ENCODE results near the gene DUOXA1. TPM values are rescaled to one million over a fixed set of nuclear protein-coding genes. Genes with fewer than 3 reads are reported as not detected.

DUOXA1 gene
- total RNA-seq, 4 donors from 2014 or later: 1.1 to 7.5 (median 1.9) TPM

DNA sequence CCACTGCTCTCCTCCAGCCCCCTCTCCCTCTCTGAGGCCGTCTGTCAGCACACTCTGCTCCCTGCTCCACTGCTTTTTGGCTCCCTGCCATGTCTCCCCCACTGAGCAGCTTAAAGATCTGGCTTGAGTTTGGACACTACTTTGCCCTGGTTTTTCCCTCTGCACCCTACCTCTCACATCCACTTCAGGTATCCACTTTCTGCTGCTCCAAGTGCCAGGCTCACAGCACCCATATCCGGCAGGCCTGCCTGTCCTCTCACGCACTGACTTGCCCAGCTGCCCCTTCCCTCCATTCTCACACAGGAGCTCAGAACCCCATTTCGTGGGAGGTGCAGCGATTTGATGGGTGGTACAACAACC lies 3.9 kb upstream of the DUOXA1 start:
- Histone ChIP-seq H3K27me3 (peaks cover 0 to 60% of the 10 kb centered on the region in 2 donors), H3K27ac (no peak overlapping the region), H3K9me3 (no peaks in the 10 kb centered on the region), H3K36me3 (no peaks in the 10 kb centered on the region), H3K4me3 (no peak overlapping the region), H3K4me1 (peaks cover 0 to 28% (median 19%) of the 10 kb centered on the region in 4 donors)
- 76% methylated on average over 5 of the region's 5 CpGs for WGBS, 2 donors
- TF ChIP-seq POLR2A (IDR thresholded peaks at IDR 0.05) (no peak), EP300 (IDR thresholded peaks at IDR 0.05) (no peak)
- TF ChIP-seq, protein P1, sequence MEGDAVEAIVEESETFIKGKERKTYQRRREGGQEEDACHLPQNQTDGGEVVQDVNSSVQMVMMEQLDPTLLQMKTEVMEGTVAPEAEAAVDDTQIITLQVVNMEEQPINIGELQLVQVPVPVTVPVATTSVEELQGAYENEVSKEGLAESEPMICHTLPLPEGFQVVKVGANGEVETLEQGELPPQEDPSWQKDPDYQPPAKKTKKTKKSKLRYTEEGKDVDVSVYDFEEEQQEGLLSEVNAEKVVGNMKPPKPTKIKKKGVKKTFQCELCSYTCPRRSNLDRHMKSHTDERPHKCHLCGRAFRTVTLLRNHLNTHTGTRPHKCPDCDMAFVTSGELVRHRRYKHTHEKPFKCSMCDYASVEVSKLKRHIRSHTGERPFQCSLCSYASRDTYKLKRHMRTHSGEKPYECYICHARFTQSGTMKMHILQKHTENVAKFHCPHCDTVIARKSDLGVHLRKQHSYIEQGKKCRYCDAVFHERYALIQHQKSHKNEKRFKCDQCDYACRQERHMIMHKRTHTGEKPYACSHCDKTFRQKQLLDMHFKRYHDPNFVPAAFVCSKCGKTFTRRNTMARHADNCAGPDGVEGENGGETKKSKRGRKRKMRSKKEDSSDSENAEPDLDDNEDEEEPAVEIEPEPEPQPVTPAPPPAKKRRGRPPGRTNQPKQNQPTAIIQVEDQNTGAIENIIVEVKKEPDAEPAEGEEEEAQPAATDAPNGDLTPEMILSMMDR (IDR thresholded peaks at IDR 0.05): no peak
- DNase-seq (ENCODE audit: low spot score in 2 of 2): no peak

DNA sequence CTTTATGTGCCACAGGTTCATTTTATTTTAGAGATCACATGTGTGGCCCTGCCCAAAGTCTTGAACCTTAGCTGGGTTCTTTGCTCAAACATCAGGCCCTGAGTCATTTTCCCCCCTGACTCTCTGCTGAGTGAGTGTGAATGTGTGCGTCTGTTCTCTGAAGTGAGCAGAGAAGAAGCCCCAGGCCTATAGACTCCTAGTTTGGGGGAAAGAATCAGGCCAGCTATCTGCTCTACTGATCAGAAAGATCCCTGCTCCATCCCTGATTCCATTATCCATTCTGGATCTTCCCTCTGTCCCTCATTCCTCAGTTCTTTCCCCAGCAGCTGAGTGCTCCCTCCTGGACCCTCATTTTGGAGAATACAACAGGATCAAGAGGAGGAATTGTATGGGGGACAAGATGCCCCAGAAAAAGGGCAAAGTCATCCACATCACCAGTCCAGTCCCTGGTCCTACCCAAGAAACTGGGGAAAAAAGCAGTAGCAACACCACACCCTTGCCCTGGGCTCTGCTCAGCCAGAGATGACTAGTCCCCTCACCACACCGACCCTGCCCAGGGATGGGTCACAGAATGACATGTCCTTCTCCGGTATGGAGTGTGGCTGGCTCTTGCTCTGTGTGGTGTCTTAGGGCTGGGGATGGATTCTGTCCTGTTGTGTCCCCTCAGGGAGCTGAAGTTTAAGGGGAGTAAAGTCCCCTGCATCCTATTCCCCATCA lies 3.3 kb upstream of the DUOXA1 start:
- Histone ChIP-seq H3K27ac (no peak overlapping the region), H3K27me3 (peaks cover 0 to 66% of the 10 kb centered on the region in 2 donors), H3K4me1 (peaks cover 0 to 29% (median 19%) of the 10 kb centered on the region in 4 donors), H3K9me3 (no peaks in the 10 kb centered on the region), H3K4me3 (no peak overlapping the region), H3K36me3 (no peaks in the 10 kb centered on the region)
- TF ChIP-seq POLR2A (IDR thresholded peaks at IDR 0.05): no peak
- 51 to 54% methylated on average over 3 of the region's 3 CpGs for WGBS, 2 donors
- DNase-seq (ENCODE audit: low spot score in 2 of 2): no peak

DNA sequence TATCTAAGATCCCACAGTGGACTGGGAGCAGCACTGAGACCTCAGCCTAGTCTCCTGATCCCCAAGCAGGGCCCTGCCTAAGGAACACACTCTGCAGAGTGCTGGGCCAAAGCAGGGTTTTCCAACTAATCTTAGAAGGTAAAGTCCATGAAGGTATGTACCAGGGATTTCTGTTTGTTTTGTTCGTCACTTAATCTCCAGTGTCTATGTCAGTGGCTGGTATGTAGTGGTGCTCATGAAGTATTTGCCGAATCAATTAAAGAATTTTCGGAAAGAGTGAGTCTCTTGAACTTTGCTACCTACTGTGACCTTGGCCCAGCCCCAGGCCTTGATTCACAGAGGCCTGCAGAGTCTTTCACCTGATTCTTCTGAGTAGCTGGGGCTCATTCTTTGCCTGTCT lies 1.8 kb upstream of the DUOXA1 start:
- no peaks in the 10 kb centered on the region for H3K36me3 ChIP-seq
- H3K9me3 ChIP-seq: no peaks in the 10 kb centered on the region
- no peak overlapping the region for H3K4me3 ChIP-seq
- no peak for DNase-seq (ENCODE audit: low spot score in 2 of 2)
- 95% methylated on average over 3 of the region's 3 CpGs for WGBS, 2 donors
- H3K27me3 ChIP-seq: peaks cover 0 to 67% of the 10 kb centered on the region in 2 donors
- H3K27ac ChIP-seq: no peak overlapping the region
- H3K4me1 ChIP-seq: peaks cover 0 to 29% (median 19%) of the 10 kb centered on the region in 4 donors
- TF ChIP-seq EP300 (IDR thresholded peaks at IDR 0.05) (no peak), POLR2A (IDR thresholded peaks at IDR 0.05) (no peak)
- TF ChIP-seq, protein P1 (IDR thresholded peaks at IDR 0.05): no peak

DNA sequence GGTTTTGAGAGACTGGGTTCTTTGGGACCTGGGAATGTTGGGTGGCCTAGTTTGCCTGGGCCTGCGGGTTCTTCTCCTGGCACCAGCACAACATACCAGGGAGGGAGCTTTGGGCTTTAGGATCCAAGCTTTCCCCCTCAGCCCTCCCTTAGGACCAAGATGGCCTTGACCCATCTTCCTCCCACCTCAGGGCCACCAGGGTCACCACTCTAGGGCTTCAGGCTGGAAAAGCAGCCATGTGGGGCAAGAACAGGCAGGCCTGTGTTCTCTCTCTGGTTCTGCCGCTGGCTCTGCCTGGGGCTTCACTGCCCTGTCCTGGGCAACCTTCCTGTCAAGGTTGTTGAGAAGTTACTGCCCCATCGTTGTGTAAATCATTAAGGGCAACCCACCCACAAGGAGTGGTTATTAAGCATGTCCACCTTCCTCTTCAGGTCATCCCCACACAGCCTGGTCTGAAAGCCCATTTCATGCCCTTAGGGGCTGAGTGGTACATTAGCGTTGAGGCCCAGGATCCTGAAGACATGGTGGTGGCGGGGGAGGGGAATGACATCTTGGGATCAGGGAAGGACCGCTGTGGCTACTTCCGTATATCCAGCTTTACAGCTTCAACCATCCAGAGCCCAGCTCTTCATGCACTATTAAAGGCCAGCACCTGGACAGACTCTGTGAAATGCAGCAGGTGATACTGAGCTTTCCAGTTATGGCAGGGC lies 767 bp upstream of the DUOXA1 start:
- H3K27me3 ChIP-seq: peaks cover 0 to 70% of the 10 kb centered on the region in 2 donors
- DNase-seq (ENCODE audit: low spot score in 2 of 2): no peak

DNA sequence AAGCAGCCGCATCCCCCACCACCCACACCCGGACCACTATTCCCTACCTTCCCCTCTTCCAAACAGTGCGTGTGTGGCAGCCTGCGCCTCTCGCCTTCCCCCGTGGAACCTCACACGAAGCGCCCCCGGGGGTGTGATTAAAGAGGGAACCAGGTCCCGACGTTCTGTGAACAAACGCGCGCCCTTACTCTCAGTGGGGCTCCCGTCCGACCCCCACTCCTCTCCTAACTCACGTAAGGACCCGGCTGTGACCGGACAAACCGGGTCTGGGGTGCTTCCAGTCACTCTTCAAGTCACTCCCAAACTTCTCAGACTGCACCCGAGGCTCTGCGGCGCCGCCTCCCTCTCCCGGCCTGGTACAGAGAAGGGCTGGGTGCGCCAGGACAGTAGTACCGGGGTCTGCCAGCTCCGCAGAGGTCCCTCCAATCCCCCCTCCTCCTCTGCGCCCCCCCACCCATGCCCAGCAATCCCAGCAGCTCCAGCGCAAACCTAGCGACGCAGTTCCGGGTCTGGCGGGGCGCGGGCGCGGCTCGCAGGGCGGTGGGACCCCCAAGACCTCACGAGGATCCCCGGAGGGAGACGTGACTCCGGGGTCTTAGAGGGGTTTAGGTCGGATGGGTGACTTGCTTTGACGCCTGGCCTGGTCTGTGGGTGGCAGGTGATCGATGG lies 574 bp downstream of the DUOXA1 start:
- Histone ChIP-seq H3K4me3 (peak overlapping the region; percentile 19 to 59 (median 41)), H3K9me3 (no peaks in the 10 kb centered on the region), H3K4me1 (peaks cover 0 to 21% (median 11%) of the 10 kb centered on the region in 4 donors), H3K36me3 (no peaks in the 10 kb centered on the region), H3K27me3 (peaks cover 0 to 60% of the 10 kb centered on the region in 2 donors), H3K27ac (peak overlapping the region in 1 of 4 donors; percentile 51)
- WGBS, 2 donors: 3 to 8% methylated on average over 31 to 41 of the region's 47 CpGs
- DNase-seq (ENCODE audit: low spot score in 2 of 2): no peak
- TF ChIP-seq EP300 (IDR thresholded peaks at IDR 0.05): no peak
- TF ChIP-seq POLR2A (IDR thresholded peaks at IDR 0.05): no peak
- TF ChIP-seq, protein P1 (IDR thresholded peaks at IDR 0.05): no peak

More for the DNA sequence above, 767 bp upstream of the DUOXA1 start:
- TF ChIP-seq EP300 (IDR thresholded peaks at IDR 0.05) (no peak), POLR2A (IDR thresholded peaks at IDR 0.05) (no peak)
- TF ChIP-seq, protein P1 (IDR thresholded peaks at IDR 0.05): no peak
- no peaks in the 10 kb centered on the region for H3K36me3 ChIP-seq
- H3K4me3 ChIP-seq: peak overlapping the region in 2 of 4 donors; percentile 32 to 59
- peaks cover 0 to 29% (median 18%) of the 10 kb centered on the region in 4 donors for H3K4me1 ChIP-seq
- 76 to 84% methylated on average over 6 to 7 of the region's 7 CpGs for WGBS, 2 donors
- H3K9me3 ChIP-seq: no peaks in the 10 kb centered on the region
- H3K27ac ChIP-seq: no peak overlapping the region

All from tibial nerve (tissue), 4 donors.